ENCODE measurements around the gene MYO1C. TPM values are rescaled to one million over a fixed set of nuclear protein-coding genes. Genes with fewer than 3 reads are reported as not detected.

MYO1C gene
- total and polyA plus RNA-seq, 8 donors = 45.2 to 158 (median 81.3) TPM

GRCh38 chr17:1498233-1498632 is 5.7 kb upstream of the MYO1C start:
- TF ChIP-seq POLR2AphosphoS5 (IDR thresholded peaks at IDR 0.05) = no peak
- no peak for TF ChIP-seq EP300 (IDR thresholded peaks at IDR 0.05)
- Histone ChIP-seq H3K36me3 (peaks cover 20 to 74% (median 65%) of the 10 kb centered on the region in 4 donors), H3K4me1 (peaks cover 5 to 30% (median 27%) of the 10 kb centered on the region in 4 donors), H3K4me3 (no peak overlapping the region), H3K9me3 (no peaks in the 10 kb centered on the region), H3K27ac (no peak overlapping the region), H3K27me3 (no peaks in the 10 kb centered on the region)
- 82 to 91% (median 89%) methylated on average over 2 of the region's 2 CpGs for WGBS, 5 donors
- DNase-seq = no peak
- intact Hi-C loops (cut with DNase I; ENCODE audit: low total_unique reads) = no loop called here

DNA sequence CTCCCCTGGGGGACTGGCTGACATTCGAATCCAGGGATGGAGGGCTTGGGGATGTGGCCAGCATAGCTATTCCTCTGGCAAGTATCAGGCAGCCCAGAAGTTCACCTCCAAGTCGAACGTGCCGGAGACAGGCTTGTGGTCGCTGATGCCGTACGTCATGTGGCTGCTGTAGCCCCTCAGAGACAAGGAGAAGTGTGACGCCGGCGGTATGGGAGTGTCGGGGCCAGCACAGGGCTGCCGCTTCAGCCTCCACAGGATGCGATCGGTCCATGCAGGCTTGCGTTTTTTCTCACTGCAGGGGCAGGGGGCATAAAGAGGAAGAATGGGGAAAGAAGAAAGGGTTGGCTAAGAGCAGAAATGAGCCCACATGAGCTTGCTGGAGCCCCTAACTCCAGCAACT is 5.3 kb upstream of the MYO1C start:
- peaks cover 9 to 34% (median 31%) of the 10 kb centered on the region in 4 donors for H3K4me1 ChIP-seq
- no peak overlapping the region for H3K27ac ChIP-seq
- TF ChIP-seq EP300 (IDR thresholded peaks at IDR 0.05) = no peak
- TF ChIP-seq, protein P1, sequence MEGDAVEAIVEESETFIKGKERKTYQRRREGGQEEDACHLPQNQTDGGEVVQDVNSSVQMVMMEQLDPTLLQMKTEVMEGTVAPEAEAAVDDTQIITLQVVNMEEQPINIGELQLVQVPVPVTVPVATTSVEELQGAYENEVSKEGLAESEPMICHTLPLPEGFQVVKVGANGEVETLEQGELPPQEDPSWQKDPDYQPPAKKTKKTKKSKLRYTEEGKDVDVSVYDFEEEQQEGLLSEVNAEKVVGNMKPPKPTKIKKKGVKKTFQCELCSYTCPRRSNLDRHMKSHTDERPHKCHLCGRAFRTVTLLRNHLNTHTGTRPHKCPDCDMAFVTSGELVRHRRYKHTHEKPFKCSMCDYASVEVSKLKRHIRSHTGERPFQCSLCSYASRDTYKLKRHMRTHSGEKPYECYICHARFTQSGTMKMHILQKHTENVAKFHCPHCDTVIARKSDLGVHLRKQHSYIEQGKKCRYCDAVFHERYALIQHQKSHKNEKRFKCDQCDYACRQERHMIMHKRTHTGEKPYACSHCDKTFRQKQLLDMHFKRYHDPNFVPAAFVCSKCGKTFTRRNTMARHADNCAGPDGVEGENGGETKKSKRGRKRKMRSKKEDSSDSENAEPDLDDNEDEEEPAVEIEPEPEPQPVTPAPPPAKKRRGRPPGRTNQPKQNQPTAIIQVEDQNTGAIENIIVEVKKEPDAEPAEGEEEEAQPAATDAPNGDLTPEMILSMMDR (IDR thresholded peaks at IDR 0.05) = no peak
- H3K27me3 ChIP-seq = no peaks in the 10 kb centered on the region
- intact Hi-C loops (cut with DNase I; ENCODE audit: low total_unique reads) = no loop called here
- peaks cover 20 to 73% (median 65%) of the 10 kb centered on the region in 4 donors for H3K36me3 ChIP-seq
- no peak overlapping the region for H3K4me3 ChIP-seq
- WGBS, 5 donors = 82 to 90% (median 86%) methylated on average over 15 of the region's 15 CpGs
- no peaks in the 10 kb centered on the region for H3K9me3 ChIP-seq
- no peak for DNase-seq

GRCh38 chr17:1496869-1497268 is 4.4 kb upstream of the MYO1C start:
- no peak for DNase-seq
- peaks cover 20 to 65% (median 57%) of the 10 kb centered on the region in 4 donors for H3K36me3 ChIP-seq
- H3K9me3 ChIP-seq = no peaks in the 10 kb centered on the region
- intact Hi-C loops (cut with DNase I; ENCODE audit: low total_unique reads) = no loop called here
- H3K27me3 ChIP-seq = no peaks in the 10 kb centered on the region
- peak overlapping the region in 1 of 5 donors; percentile 98 for H3K27ac ChIP-seq
- no peak overlapping the region for H3K4me3 ChIP-seq
- 86 to 94% (median 90%) methylated on average over 14 of the region's 14 CpGs for WGBS, 5 donors
- TF ChIP-seq EP300 (IDR thresholded peaks at IDR 0.05) = no peak
- TF ChIP-seq POLR2A (IDR thresholded peaks at IDR 0.05) = no peak
- TF ChIP-seq, protein P1 (IDR thresholded peaks at IDR 0.05) = no peak
- TF ChIP-seq POLR2AphosphoS5 (IDR thresholded peaks at IDR 0.05) = no peak
- peaks cover 19 to 44% (median 41%) of the 10 kb centered on the region in 4 donors for H3K4me1 ChIP-seq

DNA sequence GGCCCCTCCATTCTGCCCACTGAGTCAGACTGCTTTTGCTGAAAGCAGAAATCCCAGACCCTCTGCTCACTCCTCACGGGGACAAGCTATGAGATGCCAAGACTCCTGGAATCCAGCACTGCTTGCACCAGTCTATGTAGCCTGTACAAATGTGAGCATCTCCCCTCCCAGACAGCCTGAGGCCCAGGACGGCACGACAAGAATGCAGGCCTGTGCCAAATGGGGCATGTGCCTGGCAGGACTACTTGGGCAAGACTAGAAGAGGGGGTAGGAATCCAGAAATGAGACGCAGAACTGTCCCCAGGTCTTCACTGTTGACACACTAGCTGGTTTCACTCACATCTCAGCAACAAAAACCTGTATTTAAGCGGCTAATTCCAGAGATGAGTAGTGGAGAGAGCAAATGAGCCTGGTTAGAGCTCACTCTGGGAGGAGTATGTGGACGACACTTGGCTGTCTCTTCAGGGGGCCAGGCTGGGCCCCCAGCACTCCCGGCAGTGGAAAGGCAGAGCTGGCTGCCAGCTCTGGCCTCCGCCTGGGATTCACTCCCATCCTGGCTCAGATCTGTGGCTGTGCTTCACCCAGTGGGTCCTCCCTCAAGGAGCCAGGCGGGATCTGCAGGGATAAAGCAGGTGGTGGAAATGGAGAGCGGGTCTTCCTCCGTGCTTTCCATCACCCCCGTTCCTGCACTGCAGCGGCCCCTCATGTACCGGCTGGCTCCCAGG is 2.9 kb upstream of the MYO1C start:
- DNase-seq = peak in 1 of 2 donors; percentile 51
- H3K4me3 ChIP-seq = no peak overlapping the region
- peak overlapping the region in 3 of 5 donors; percentile 41 to 98 (median 98) for H3K27ac ChIP-seq
- H3K9me3 ChIP-seq = no peaks in the 10 kb centered on the region
- TF ChIP-seq, protein P1 (IDR thresholded peaks at IDR 0.05) = no peak
- TF ChIP-seq POLR2AphosphoS5 (IDR thresholded peaks at IDR 0.05) = peak in 2 of 3 donors; percentile 21 to 33
- no peak for TF ChIP-seq POLR2A (IDR thresholded peaks at IDR 0.05)
- TF ChIP-seq EP300 (IDR thresholded peaks at IDR 0.05) = no peak
- peaks cover 25 to 51% (median 48%) of the 10 kb centered on the region in 4 donors for H3K4me1 ChIP-seq
- 69 to 88% (median 83%) methylated on average over 13 to 14 of the region's 14 CpGs for WGBS, 5 donors
- intact Hi-C loops (cut with DNase I; ENCODE audit: low total_unique reads) = no loop called here
- H3K27me3 ChIP-seq = no peaks in the 10 kb centered on the region
- peaks cover 20 to 57% (median 51%) of the 10 kb centered on the region in 4 donors for H3K36me3 ChIP-seq
